Neural cell (in vitro differentiated cells): ENCODE results near the gene MAP3K14. TPM values are rescaled to one million over a fixed set of nuclear protein-coding genes. Genes with fewer than 3 reads are reported as not detected.

Experiments used
- H2AFZ ChIP-seq: fragments of 200-600, 300-800 bp; sonication (generic), shearing (Covaris generic); 2 replicates; pipeline ENCODE4 v1.6.0; 2014; ENCODE audit warnings: low read depth, mild to moderate bottlenecking, antibody characterized with exemption, low read length, moderate library complexity
- H3F3A ChIP-seq: fragments of 200-600 bp; shearing (Covaris generic); 2 replicates; pipeline ENCODE4 v1.6.1; 2016; ENCODE audit warnings: mild to moderate bottlenecking, moderate library complexity, mixed read lengths, antibody characterized with exemption, low read length; ENCODE audit not compliant: insufficient read depth, poor library complexity, severe bottlenecking
- H3K27ac ChIP-seq: fragments of 200-600, 300-800 bp; sonication (generic), shearing (Covaris generic); 2 replicates; pipeline ENCODE4 v1.5.1; 2014; ENCODE audit warnings: mild to moderate bottlenecking, low read length, moderate library complexity
- H3K27me3 ChIP-seq: fragments of 300-800, 200-600 bp; sonication (generic), shearing (Covaris generic); 2 replicates; pipeline ENCODE4 v1.6.0; 2014; ENCODE audit warnings: mild to moderate bottlenecking, low read depth, low read length, moderate library complexity; ENCODE audit not compliant: insufficient read depth
- H3K36me3 ChIP-seq: fragments of 300-800, 200-600 bp; sonication (generic), shearing (Covaris generic); 2 replicates; pipeline ENCODE4 v1.5.1; 2014; ENCODE audit warnings: mild to moderate bottlenecking, antibody characterized with exemption, low read length, moderate library complexity; ENCODE audit not compliant: insufficient read depth
- H3K4me2 ChIP-seq: fragments of 300-800, 200-600 bp; sonication (generic), shearing (Covaris generic); 2 replicates; pipeline ENCODE4 v1.6.0; 2014; ENCODE audit warnings: mild to moderate bottlenecking, low read length
- H3K4me3 ChIP-seq: fragments of 300-800, 200-600 bp; sonication (generic), shearing (Covaris generic); 2 replicates; pipeline ENCODE4 v1.5.1; 2014; ENCODE audit warnings: mild to moderate bottlenecking, low read length, moderate library complexity
- H3K79me2 ChIP-seq: fragments of 200-600 bp; shearing (Covaris generic); replicated peaks from 2 replicates; pipeline ENCODE4 v1.6.0; 2014; ENCODE audit warnings: mild to moderate bottlenecking, low read length, moderate library complexity; ENCODE audit not compliant: insufficient read depth
- H3K9ac ChIP-seq: fragments of 300-800, 200-600 bp; sonication (generic), shearing (Covaris generic); 2 replicates; pipeline ENCODE4 v1.6.1; 2016; ENCODE audit warnings: mild to moderate bottlenecking, low read length, mixed read lengths
- H3K9me2 ChIP-seq: fragments of 200-600 bp; shearing (Covaris generic); 2 replicates; pipeline ENCODE4 v1.6.1; 2016; ENCODE audit warnings: mild to moderate bottlenecking, low read length, mixed read lengths; ENCODE audit not compliant: insufficient read depth
- H3K9me3 ChIP-seq: fragments of 200-600, 300-800 bp; sonication (generic), shearing (Covaris generic); 2 replicates; pipeline ENCODE4 v1.6.1; 2016; ENCODE audit warnings: mild to moderate bottlenecking, mixed run types, low read length, moderate library complexity, mixed read lengths
- H4K20me1 ChIP-seq: fragments of 200-600 bp; shearing (Covaris generic); 2 replicates; pipeline ENCODE4 v1.6.1; 2016; ENCODE audit warnings: mild to moderate bottlenecking, mixed run types; ENCODE audit not compliant: insufficient read depth
- CTCF ChIP-seq: fragments of 450-650 bp; IDR thresholded peaks from 2 replicates; pipeline ENCODE4 v1.5.1; 2014; ENCODE audit warnings: antibody characterized with exemption, mild to moderate bottlenecking, moderate library complexity; ENCODE audit not compliant: poor library complexity, severe bottlenecking
- EP300 ChIP-seq: fragments of 450-650 bp; conservative IDR thresholded peaks from 2 replicates; pipeline ENCODE4 v1.6.1; 2014; ENCODE audit warnings: antibody characterized with exemption, mild to moderate bottlenecking, moderate library complexity; ENCODE audit not compliant: poor library complexity, severe bottlenecking
- EZH2 ChIP-seq: fragments of 200-600, 300-800 bp; shearing (Covaris generic), sonication (generic); IDR thresholded peaks from 2 replicates; pipeline ENCODE4 v1.6.1; 2014; ENCODE audit warnings: antibody characterized with exemption, low read length, borderline replicate concordance, mild to moderate bottlenecking; ENCODE audit not compliant: insufficient read depth, poor library complexity, severe bottlenecking
- MXI1 ChIP-seq: fragments of 450-650 bp; conservative IDR thresholded peaks from 2 replicates; pipeline ENCODE4 v1.6.1; 2014; ENCODE audit warnings: antibody characterized with exemption, mild to moderate bottlenecking; ENCODE audit not compliant: poor library complexity, severe bottlenecking
- POLR2AphosphoS5 ChIP-seq: IDR thresholded peaks from 2 replicates; pipeline ENCODE4 v1.6.1; 2012
- RAD21 ChIP-seq: fragments of 450-650 bp; conservative IDR thresholded peaks from 2 replicates; pipeline ENCODE4 v1.6.1; 2014; ENCODE audit warnings: antibody characterized with exemption, mild to moderate bottlenecking, moderate library complexity
- REST ChIP-seq: IDR thresholded peaks from 2 replicates; pipeline ENCODE4 v1.6.1; 2012; ENCODE audit warnings: borderline replicate concordance
- SMC3 ChIP-seq: fragments of 450-650 bp; conservative IDR thresholded peaks from 2 replicates; pipeline ENCODE4 v1.6.1; 2014; ENCODE audit warnings: antibody characterized with exemption, mild to moderate bottlenecking, moderate library complexity; ENCODE audit not compliant: poor library complexity
- TAF1 ChIP-seq: IDR thresholded peaks from 2 replicates; pipeline ENCODE4 v1.6.1; 2012; ENCODE audit warnings: low read depth
- polyA plus RNA-seq: library from polyadenylated mRNA; depleted of rRNA; stranded (reverse); fragments of >200 nt; gene quantifications from 2 replicates; pipeline ENCODE4 v1.2.3, GENCODE V29; 2014

Gene MAP3K14
- polyA plus RNA-seq, 1 donor from 2014 or later, result 6.7 TPM

- TF ChIP-seq RAD21, result no peak
- no peak for TF ChIP-seq SMC3
- no peak for TF ChIP-seq REST
- TF ChIP-seq MXI1, result no peak
- TF ChIP-seq EZH2, result no peak
- TF ChIP-seq EP300, result no peak
- TF ChIP-seq TAF1, result no peak
- no peak for TF ChIP-seq POLR2AphosphoS5
- TF ChIP-seq CTCF, result no peak
- H3K36me3 ChIP-seq, result no peaks in the 10 kb centered on the region
These were observed 26.2 kb upstream of the MAP3K14 start for GRCh38 chr17:45342871-45343526.

GRCh38 chr17:45342306-45342705, 25.5 kb upstream of the MAP3K14 start:
- Histone ChIP-seq H2AFZ (no peak overlapping the region), H3K4me3 (no peak overlapping the region), H3F3A (no peaks in the 10 kb centered on the region), H3K9me2 (no peaks in the 10 kb centered on the region), H3K4me2 (no peak overlapping the region), H3K79me2 (no peaks in the 10 kb centered on the region), H3K9ac (no peak overlapping the region), H3K36me3 (no peaks in the 10 kb centered on the region), H3K27ac (no peak overlapping the region), H3K27me3 (no peaks in the 10 kb centered on the region), H3K9me3 (no peaks in the 10 kb centered on the region), H4K20me1 (no peaks in the 10 kb centered on the region)
- TF ChIP-seq TAF1 (no peak), MXI1 (no peak), CTCF (no peak), RAD21 (no peak)

More at GRCh38 chr17:45342871-45343526, 26.2 kb upstream of the MAP3K14 start:
- Histone ChIP-seq H3K27ac (no peak overlapping the region), H3K9me2 (no peaks in the 10 kb centered on the region), H2AFZ (no peak overlapping the region), H3K4me3 (no peak overlapping the region), H3K79me2 (no peaks in the 10 kb centered on the region), H3K9ac (no peak overlapping the region), H3F3A (no peaks in the 10 kb centered on the region), H3K4me2 (no peak overlapping the region), H3K9me3 (no peaks in the 10 kb centered on the region), H4K20me1 (no peaks in the 10 kb centered on the region), H3K27me3 (no peaks in the 10 kb centered on the region)
